HEK293T (cell line): ENCODE measurements around the gene OR10K2.
"Not testable (repeated sequence)": the region's sequence is repeated elsewhere in the genome, so short reads cannot be mapped to it uniquely, and the experiment has no call there.

Source experiments
- FOXK2 ChIP-seq: fragments of 450-650 bp; IDR thresholded peaks from 2 replicates; pipeline ENCODE4 v1.6.1; 2016; ENCODE audit warnings: mild to moderate bottlenecking
- HDGF ChIP-seq: fragments of 450-650 bp; IDR thresholded peaks from 2 replicates; pipeline ENCODE4 v1.6.1; 2017; ENCODE audit warnings: antibody characterized with exemption, borderline replicate concordance
- SP1 ChIP-seq: fragments of 450-650 bp; IDR thresholded peaks from 2 replicates; pipeline ENCODE4 v1.6.1; 2017

GRCh38 chr1:158374101-158374500 is 51.9 kb downstream of the OR10K2 start:
- TF ChIP-seq FOXK2, SP1, HDGF: not testable (repeated sequence)
